Fibroblast of the aortic adventitia (primary cell): ENCODE measurements around the gene HEY2. TPM values are rescaled to one million over a fixed set of nuclear protein-coding genes. Genes with fewer than 3 reads are reported as not detected.

Experiments used
- DNase-seq: peaks from one replicate; pipeline ENCODE4 v3.0.0-alpha.2; 2010; ENCODE audit warnings: low read depth
- H3K4me3 ChIP-seq: 2 replicates; pipeline ENCODE4 v1.5.1; 2011; ENCODE audit warnings: low read depth, mild to moderate bottlenecking, control low read depth, low read length, moderate library complexity
- total RNA-seq: library from RNA; depleted of rRNA; stranded (reverse); fragments of >200 nt; gene quantifications from 2 replicates; pipeline ENCODE4 v1.2.3, GENCODE V29; 2012; ENCODE audit warnings: low replicate concordance
- TF ChIP-seq, protein P1 (sequence below): IDR thresholded peaks from 2 replicates; pipeline ENCODE4 v1.5.1; 2011; ENCODE audit warnings: mild to moderate bottlenecking, low read length, control low read depth, inconsistent platforms; ENCODE audit not compliant: insufficient read depth

Gene HEY2
- total RNA-seq, 1 donor, result 0.09 TPM

DNA sequence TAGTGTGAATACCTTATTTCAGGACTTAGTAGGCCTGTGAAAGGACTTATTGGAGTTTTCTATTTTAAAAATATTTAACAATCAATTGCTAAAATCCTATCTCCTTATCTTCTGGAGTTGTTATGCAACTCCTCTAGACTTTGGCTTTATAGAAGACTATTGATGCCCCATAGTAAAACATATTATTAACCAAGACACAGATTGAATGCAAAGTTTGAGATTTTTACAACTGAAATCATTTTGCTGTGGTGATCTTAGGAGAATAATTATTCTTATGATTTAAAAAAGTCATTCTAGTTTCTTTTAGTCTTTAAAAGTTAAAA is 4.5 kb downstream of the HEY2 start:
- H3K4me3 ChIP-seq, result no peak overlapping the region
- no peak for DNase-seq
- TF ChIP-seq, protein P1, sequence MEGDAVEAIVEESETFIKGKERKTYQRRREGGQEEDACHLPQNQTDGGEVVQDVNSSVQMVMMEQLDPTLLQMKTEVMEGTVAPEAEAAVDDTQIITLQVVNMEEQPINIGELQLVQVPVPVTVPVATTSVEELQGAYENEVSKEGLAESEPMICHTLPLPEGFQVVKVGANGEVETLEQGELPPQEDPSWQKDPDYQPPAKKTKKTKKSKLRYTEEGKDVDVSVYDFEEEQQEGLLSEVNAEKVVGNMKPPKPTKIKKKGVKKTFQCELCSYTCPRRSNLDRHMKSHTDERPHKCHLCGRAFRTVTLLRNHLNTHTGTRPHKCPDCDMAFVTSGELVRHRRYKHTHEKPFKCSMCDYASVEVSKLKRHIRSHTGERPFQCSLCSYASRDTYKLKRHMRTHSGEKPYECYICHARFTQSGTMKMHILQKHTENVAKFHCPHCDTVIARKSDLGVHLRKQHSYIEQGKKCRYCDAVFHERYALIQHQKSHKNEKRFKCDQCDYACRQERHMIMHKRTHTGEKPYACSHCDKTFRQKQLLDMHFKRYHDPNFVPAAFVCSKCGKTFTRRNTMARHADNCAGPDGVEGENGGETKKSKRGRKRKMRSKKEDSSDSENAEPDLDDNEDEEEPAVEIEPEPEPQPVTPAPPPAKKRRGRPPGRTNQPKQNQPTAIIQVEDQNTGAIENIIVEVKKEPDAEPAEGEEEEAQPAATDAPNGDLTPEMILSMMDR, result no peak

DNA sequence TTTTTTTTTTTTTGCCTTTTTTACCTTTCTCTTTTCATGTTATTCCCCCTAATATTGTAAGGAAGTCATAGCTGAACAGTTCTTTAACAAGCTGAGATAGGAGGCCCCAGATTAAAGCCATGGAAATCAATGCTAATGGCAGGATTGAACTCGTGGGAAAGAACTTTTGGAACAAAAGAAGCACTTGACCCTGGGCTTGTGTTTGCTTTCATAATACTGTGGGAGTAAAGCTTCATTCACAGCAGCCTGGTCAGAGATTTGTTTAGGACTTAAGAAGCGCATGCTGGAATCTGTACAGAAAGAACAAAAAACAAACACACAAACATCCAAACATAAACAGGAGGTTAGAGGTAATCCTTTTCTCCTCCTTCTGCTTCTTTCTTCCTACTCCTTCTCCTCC is 5.1 kb downstream of the HEY2 start:
- TF ChIP-seq, protein P1, result no peak
- no peak overlapping the region for H3K4me3 ChIP-seq
- DNase-seq, result no peak

DNA sequence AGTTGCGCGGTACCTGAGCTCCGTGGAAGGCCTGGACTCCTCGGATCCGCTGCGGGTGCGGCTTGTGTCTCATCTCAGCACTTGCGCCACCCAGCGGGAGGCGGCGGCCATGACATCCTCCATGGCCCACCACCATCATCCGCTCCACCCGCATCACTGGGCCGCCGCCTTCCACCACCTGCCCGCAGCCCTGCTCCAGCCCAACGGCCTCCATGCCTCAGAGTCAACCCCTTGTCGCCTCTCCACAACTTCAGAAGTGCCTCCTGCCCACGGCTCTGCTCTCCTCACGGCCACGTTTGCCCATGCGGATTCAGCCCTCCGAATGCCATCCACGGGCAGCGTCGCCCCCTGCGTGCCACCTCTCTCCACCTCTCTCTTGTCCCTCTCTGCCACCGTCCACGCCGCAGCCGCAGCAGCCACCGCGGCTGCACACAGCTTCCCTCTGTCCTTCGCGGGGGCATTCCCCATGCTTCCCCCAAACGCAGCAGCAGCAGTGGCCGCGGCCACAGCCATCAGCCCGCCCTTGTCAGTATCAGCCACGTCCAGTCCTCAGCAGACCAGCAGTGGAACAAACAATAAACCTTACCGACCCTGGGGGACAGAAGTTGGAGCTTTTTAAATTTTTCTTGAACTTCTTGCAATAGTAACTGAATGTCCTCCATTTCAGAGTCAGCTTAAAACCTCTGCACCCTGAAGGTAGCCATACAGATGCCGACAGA is 9.9 kb downstream of the HEY2 start:
- TF ChIP-seq, protein P1, result peak; percentile 4
- no peak overlapping the region for H3K4me3 ChIP-seq
- DNase-seq, result no peak

DNA sequence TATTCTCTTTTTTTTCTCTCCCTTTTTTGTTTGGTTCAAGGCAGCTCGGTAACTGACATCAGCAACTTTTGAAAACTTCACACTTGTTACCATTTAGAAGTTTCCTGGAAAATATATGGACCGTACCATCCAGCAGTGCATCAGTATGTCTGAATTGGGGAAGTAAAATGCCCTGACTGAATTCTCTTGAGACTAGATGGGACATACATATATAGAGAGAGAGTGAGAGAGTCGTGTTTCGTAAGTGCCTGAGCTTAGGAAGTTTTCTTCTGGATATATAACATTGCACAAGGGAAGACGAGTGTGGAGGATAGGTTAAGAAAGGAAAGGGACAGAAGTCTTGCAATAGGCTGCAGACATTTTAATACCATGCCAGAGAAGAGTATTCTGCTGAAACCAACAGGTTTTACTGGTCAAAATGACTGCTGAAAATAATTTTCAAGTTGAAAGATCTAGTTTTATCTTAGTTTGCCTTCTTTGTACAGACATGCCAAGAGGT is 10.6 kb downstream of the HEY2 start:
- TF ChIP-seq, protein P1, result no peak
- no peak for DNase-seq
- no peak overlapping the region for H3K4me3 ChIP-seq

DNA sequence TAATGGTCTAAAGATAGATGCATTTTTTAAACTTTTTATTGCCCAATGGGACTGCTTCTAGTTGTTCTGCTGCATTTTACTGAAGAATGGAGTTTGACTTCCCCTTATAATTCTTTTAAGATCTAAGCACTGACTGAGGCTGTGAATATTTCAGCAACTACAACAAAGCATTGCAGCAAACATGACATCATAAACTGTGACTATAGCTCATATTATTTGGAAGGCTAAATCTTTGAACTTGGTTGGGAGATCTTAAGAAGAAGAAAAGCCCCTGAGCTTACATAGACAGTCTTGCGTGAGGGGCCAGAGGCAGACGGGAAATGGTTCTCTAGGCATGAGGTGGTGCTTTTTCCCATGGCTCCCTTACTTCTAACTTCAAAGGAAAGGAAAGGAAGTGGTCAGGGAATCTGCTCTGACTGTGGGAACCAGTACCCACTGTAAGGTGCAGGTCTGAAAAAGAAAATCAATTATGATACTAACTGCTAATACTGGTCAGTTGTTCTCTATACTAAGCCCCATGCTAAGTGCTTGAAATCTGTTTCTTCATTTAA is 14.8 kb downstream of the HEY2 start:
- no peak for DNase-seq
- TF ChIP-seq, protein P1, result no peak

DNA sequence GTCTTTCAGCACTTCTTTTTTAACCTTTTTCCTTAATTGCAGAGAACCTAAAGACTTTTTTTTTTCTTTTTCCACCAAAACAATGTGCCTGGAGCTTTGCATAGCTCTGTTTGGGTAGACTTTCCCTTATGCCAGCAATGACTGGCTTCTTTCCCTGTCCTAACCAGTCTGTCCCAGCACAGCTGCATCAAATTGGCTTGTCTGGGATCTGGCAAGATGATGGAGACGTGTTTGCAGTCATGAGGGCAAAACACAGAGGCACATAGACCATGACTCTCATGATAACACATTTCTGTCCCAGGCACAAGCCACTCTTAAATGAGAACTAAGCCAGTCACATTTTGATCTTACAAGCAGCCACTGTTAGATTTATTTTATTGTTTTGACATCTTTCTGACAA is 16.5 kb downstream of the HEY2 start:
- H3K4me3 ChIP-seq, result no peak overlapping the region
- DNase-seq, result no peak
- TF ChIP-seq, protein P1, result no peak

More for the DNA sequence above, 14.8 kb downstream of the HEY2 start:
- no peak overlapping the region for H3K4me3 ChIP-seq

DNA sequence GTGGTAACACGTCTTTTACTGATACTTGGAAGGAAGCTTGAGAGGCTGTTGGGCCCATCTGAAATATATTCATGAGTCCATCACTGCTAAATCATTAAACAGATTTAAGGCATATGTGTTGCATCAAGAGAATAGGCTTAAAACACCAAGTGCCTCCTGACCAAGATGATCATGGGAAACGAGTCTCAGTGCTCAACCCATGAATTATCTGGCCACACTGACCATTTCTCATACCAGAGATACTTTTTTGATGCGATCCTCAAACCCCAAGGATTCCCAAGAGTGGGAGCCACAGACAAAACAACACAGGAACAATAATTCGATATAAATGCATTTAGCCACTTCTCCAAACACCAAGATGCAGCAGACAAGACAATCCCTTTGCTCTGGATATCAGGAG is 17.2 kb downstream of the HEY2 start:
- H3K4me3 ChIP-seq, result no peak overlapping the region
- DNase-seq, result no peak
- TF ChIP-seq, protein P1, result no peak
